HepG2 (cell line): ENCODE measurements around the gene TLN1. TPM values are rescaled to one million over a fixed set of nuclear protein-coding genes. Genes with fewer than 3 reads are reported as not detected.

ENCODE experiments used
- ATF5 ChIP-seq: sonication (generic); formaldehyde crosslinking; IDR thresholded peaks from 2 replicates; pipeline ENCODE4 v1.4.0; 2020; ENCODE audit warnings: mild to moderate bottlenecking, low read depth, missing genetic modification reagents
- HMG20B ChIP-seq: conservative IDR thresholded peaks from 2 replicates; pipeline ENCODE4 v1.6.1; 2016; ENCODE audit warnings: missing genetic modification reagents, missing compliant biosample characterization
- HNRNPL ChIP-seq: fragments of 200-400 bp; formaldehyde crosslinking; IDR thresholded peaks from 2 replicates; pipeline ENCODE4 v1.6.1; 2017; ENCODE audit warnings: mild to moderate bottlenecking, low read depth, low read length
- MEF2D ChIP-seq: sonication (generic); formaldehyde crosslinking; IDR thresholded peaks from 2 replicates; pipeline ENCODE4 v1.5.1; 2020; ENCODE audit warnings: mild to moderate bottlenecking, missing genetic modification reagents
- NFRKB ChIP-seq: fragments of 450-650 bp; IDR thresholded peaks from 2 replicates; pipeline ENCODE4 v1.6.1; 2017
- SCMH1 ChIP-seq: sonication (generic); formaldehyde crosslinking; IDR thresholded peaks from 2 replicates; pipeline ENCODE4 v1.9.0; 2021; ENCODE audit warnings: missing genetic modification reagents, mild to moderate bottlenecking, borderline replicate concordance
- SNRNP70 ChIP-seq: fragments of 200-400 bp; formaldehyde crosslinking; IDR thresholded peaks from 2 replicates; pipeline ENCODE4 v1.6.1; 2017; ENCODE audit warnings: mild to moderate bottlenecking, low read depth, low read length, moderate library complexity
- TAF1 ChIP-seq: sonication (generic); formaldehyde crosslinking; IDR thresholded peaks from 2 replicates; pipeline ENCODE4 v1.4.0; 2020; ENCODE audit warnings: missing genetic modification reagents
- TBP ChIP-seq: sonication (generic); formaldehyde crosslinking; IDR thresholded peaks from 2 replicates; pipeline ENCODE4 v1.5.0; 2020; ENCODE audit warnings: missing genetic modification reagents
- TFDP2 ChIP-seq: sonication (generic); formaldehyde crosslinking; IDR thresholded peaks from 2 replicates; pipeline ENCODE4 v1.4.0; 2020; ENCODE audit warnings: missing genetic modification reagents
- THAP8 ChIP-seq: sonication (generic); formaldehyde crosslinking; IDR thresholded peaks from 2 replicates; pipeline ENCODE4 v1.5.1; 2020; ENCODE audit warnings: missing genetic modification reagents, mild to moderate bottlenecking, borderline replicate concordance
- ZNF160 ChIP-seq: sonication (generic); formaldehyde crosslinking; IDR thresholded peaks from 2 replicates; pipeline ENCODE4 v1.8.0; 2022; ENCODE audit warnings: mild to moderate bottlenecking, inconsistent platforms, missing genetic modification reagents
- ZNF235 ChIP-seq: sonication (generic); formaldehyde crosslinking; IDR thresholded peaks from 2 replicates; pipeline ENCODE4 v1.8.1; 2023; ENCODE audit warnings: mild to moderate bottlenecking, missing genetic modification reagents, borderline replicate concordance
- ZNF337 ChIP-seq: sonication (generic); formaldehyde crosslinking; IDR thresholded peaks from 2 replicates; pipeline ENCODE4 v1.5.1; 2020; ENCODE audit warnings: missing genetic modification reagents, low read depth, mild to moderate bottlenecking, borderline replicate concordance
- ZNF468 ChIP-seq: sonication (generic); formaldehyde crosslinking; IDR thresholded peaks from 2 replicates; pipeline ENCODE4 v1.8.0; 2022; ENCODE audit warnings: mild to moderate bottlenecking, moderate library complexity, missing genetic modification reagents
- ZNF567 ChIP-seq: sonication (generic); formaldehyde crosslinking; IDR thresholded peaks from 2 replicates; pipeline ENCODE4 v1.8.1; 2023; ENCODE audit warnings: mild to moderate bottlenecking, missing genetic modification reagents, borderline replicate concordance
- ZNF609 ChIP-seq: sonication (generic); formaldehyde crosslinking; IDR thresholded peaks from 2 replicates; pipeline ENCODE4 v1.4.0; 2020; ENCODE audit warnings: mild to moderate bottlenecking, missing genetic modification reagents, borderline replicate concordance
- ZNF710 ChIP-seq: sonication (generic); formaldehyde crosslinking; IDR thresholded peaks from 2 replicates; pipeline ENCODE4 v1.5.0; 2020; ENCODE audit warnings: mild to moderate bottlenecking, missing genetic modification reagents, borderline replicate concordance
- ZSCAN21 ChIP-seq: sonication (generic); formaldehyde crosslinking; IDR thresholded peaks from 2 replicates; pipeline ENCODE4 v1.8.0; 2022; ENCODE audit warnings: mild to moderate bottlenecking, missing genetic modification reagents, moderate library complexity, borderline replicate concordance
- polyA plus RNA-seq, 8 experiments: library from polyadenylated mRNA; depleted of rRNA in 3 of 8; stranded (reverse) in 7 of 8; unstranded in 1 of 8; fragments of >200 nt; fragmentation: Illumina TruSeq in 4 of 8; extraction: Trizol in 4 of 8; gene quantifications; 2 replicates each; pipeline versions ENCODE4 v1.2.1 to v1.2.3, GENCODE V29; 2011 to 2016; ENCODE audit warnings: low read depth in 4 of 8, missing spikeins in 1 of 8, mixed read lengths in 1 of 8; ENCODE audit not compliant: insufficient read depth in 1 of 8
- total RNA-seq, 5 experiments: library from RNA; depleted of rRNA; stranded (reverse); fragments of >200 nt; fragmentation: Illumina TruSeq; extraction: Trizol; gene quantifications; 2 replicates each; pipeline ENCODE4 v1.2.3, GENCODE V29; 2016; ENCODE audit warnings: low read depth in 1 of 5

Gene TLN1
- total and polyA plus RNA-seq, 2 of the 13 experiments (the other 11 are each of a cell fraction or from before 2014, with no cell fraction given) = 35.2 to 51.8 TPM

- no peak for TF ChIP-seq ZNF710 (CRISPR knock-in tag)
- 0 out of 2 replicates have a peak, but pooled peaks have one; percentile 68 for TF ChIP-seq HNRNPL
- TF ChIP-seq THAP8 (CRISPR knock-in tag) = no peak
- TF ChIP-seq ZNF468 (CRISPR knock-in tag) = no peak
- TF ChIP-seq TFDP2 (CRISPR knock-in tag) = peak; percentile 36; the same call in 1 of the 2 replicates
- no peak for TF ChIP-seq SCMH1
- peak; percentile 61; the same call in 1 of the 2 replicates for TF ChIP-seq ZSCAN21
- TF ChIP-seq ZNF337 (CRISPR knock-in tag) = no peak
- TF ChIP-seq ZNF160 (CRISPR knock-in tag) = no peak; the same call in 1 of the 2 replicates
- no peak for TF ChIP-seq NFRKB
- no peak for TF ChIP-seq HMG20B (CRISPR knock-in tag)
- TF ChIP-seq MEF2D (CRISPR knock-in tag) = no peak
- no peak; the same call in 1 of the 2 replicates for TF ChIP-seq ZNF609
- TF ChIP-seq ZNF567 (CRISPR knock-in tag) = 0 out of 2 replicates have a peak, but pooled peaks have one; percentile 51
- TF ChIP-seq TAF1 (CRISPR knock-in tag) = peak; percentile 50; the same call in 1 of the 2 replicates
- TF ChIP-seq ATF5 (CRISPR knock-in tag) = no peak
- no peak for TF ChIP-seq ZNF235 (CRISPR knock-in tag)
- TF ChIP-seq SNRNP70 = no peak
- no peak for TF ChIP-seq TBP (CRISPR knock-in tag)
Observed at GRCh38 chr9:35748858-35749514, 17.0 kb upstream of the TLN1 start, which contains the start of the genes GBA2 and RGP1 (continued).
